HG03196 (cell line): ENCODE data around the gene TMEM232.
"Not testable (repeated sequence)": the region's sequence is repeated elsewhere in the genome, so short reads cannot be mapped to it uniquely, and the experiment has no call there.

Experiments used
- ATAC-seq: cut with Tn5 transposase; IDR thresholded peaks from one replicate; pipeline ENCODE4 v1.9.1; 2021; ENCODE audit not compliant: unreplicated experiment

TMEM232 gene

GRCh38 chr5:110726249-110727024, at the start of gene TMEM232:
Gene TMEM232 (minus strand): TSS chr5:110726671. CDS start chr5:110667352, 59,319 bp downstream.
- ATAC-seq: peak; percentile 100

DNA sequence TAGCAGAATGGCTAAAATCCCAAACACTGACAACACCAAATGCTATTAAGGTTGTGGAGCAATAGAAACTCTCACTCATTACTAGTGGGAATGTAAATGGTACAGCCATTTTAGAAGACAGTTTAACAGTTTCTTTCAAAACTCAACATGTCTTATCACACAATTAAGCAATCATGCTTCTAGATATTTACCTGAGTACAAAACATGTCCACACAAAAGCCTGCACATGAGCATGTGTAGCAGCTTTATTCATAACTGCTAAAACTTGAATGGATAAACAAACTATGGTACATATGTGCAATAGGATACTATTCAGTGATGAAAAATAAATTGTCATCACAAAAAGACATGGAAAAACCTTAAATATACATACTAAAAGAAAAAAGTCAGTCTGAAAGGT, 43.8 kb upstream of the TMEM232 start:
- ATAC-seq: no peak

GRCh38 chr5:110769000-110769681, 42.7 kb upstream of the TMEM232 start:
- ATAC-seq: no peak

GRCh38 chr5:110768138-110768860, 41.8 kb upstream of the TMEM232 start:
- ATAC-seq: no peak

- no peak for ATAC-seq
These were observed 33.7 kb upstream of the TMEM232 start for GRCh38 chr5:110760158-110760557.

- ATAC-seq: no peak
These were observed 30.8 kb upstream of the TMEM232 start for GRCh38 chr5:110757118-110757729.

DNA sequence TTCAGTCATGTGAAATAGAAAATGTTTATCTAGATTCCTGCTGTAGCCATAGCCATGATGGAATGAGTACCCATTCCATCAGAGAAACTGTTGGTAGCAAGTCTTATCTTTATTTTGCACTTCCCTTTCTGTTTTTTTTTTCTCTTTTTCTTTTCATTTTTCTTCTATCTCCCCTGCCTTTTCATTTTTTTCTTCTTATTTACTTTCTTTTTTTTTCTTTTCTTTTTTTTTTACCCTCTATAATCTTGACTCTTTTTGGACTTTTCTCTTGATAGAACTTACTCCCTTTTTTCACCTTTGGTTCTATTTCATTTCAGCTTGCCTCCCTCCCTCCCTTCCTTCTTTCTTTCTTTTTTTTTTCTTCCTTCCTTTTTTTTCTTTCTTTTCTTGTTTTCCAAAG, 27.7 kb upstream of the TMEM232 start:
- no peak for ATAC-seq

DNA sequence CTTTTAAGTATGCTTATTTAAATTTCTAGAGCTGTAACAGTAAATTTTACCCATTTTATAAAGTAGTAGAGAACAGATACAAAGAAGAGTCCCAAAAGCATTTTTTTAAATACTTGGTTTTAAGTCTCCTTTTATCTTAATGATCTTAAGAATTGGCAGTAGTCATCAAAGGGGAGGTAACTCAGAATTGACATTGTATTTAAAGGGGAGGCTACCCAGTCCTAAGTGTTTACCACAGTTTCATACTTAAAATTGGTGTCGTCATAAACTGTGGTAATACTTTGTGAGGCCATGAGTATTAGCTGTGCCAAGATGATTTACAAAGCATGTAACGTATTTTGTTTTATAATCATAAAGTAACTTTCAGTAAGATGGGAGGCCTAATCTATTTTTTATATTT, 27.1 kb upstream of the TMEM232 start:
- no peak for ATAC-seq

- no peak for ATAC-seq
These were observed 26.5 kb upstream of the TMEM232 start for GRCh38 chr5:110752953-110753352.

DNA sequence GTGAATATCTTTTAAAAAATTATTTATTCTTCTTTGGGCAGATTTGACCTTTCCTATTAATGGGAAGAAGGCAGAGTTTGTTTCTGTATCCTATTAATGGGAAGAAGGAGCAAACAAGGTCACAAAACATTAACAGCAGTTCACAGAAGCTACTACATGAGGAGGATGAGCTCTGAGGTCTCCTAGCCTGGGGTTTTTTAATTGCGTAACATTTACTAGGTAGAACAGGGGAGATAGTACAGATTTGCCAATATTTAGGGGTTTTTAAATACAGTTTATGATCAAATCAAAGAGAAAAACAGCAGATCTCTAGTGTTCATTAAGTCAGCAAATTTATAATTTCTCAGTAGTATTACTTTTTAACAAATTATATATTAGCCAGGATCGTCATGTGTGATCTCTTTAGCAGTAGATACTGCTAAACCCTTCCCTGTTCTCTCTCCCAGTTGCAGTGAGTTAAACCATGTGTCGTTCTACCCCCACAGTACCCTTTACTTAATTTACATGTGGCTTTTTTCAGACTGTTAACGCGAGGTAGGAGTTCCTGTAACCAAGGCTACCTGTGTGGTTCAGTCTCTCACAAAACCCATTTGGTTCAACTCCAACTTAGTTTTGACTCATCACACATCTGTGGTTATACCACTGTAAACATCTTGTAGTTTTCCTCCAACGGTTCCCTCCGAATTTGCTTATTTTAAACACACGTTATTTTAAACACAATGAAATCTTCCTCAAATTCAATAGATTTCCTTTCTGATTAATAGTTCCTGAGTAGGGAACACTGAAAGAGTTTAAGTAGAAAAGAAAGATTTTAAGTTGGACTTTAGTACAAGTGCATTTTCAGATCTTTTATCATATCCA, 25.7 kb upstream of the TMEM232 start:
- peak; percentile 99 for ATAC-seq

DNA sequence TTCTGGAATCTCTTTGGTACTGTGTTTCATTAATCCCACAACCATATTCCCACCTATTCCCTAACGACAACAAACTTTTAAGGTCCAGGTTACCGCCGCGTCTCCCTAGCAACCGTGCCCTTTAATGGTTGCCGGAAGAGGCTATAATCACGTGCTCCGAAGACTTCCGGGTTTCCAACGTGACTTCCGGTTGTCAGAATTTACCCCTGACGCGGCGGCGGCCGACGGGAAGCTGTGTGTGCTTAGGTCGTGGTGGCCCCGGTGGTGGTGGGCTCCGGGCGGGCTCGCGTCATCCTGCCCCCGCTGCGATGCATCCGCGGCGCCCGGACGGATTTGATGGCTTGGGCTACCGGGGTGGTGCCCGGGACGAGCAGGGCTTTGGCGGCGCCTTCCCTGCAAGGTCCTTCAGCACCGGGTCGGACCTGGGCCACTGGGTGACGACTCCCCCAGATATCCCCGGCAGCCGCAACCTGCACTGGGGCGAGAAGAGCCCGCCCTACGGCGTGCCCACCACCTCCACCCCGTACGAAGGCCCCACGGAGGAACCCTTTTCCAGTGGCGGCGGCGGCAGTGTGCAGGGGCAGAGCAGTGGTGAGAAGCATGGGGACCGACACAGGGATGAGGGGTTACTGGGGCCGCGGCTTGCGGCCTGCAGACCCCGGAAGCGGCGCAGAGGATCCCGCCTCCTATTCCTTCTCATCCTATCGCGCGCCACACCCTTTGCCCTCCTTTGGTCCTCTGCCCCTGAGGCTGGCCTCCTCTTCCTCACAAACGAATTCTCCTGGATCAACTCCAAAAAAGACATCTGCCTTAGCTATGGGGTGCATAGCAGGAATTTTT, 12.6 kb upstream of the TMEM232 start, which contains the start of gene SLC25A46:
Gene SLC25A46, plus strand, starts transcription at position 196 of the 840 bp plus-strand sequence. Its CDS starts 113 bp downstream, at position 309.
- ATAC-seq: peak; percentile 97

DNA sequence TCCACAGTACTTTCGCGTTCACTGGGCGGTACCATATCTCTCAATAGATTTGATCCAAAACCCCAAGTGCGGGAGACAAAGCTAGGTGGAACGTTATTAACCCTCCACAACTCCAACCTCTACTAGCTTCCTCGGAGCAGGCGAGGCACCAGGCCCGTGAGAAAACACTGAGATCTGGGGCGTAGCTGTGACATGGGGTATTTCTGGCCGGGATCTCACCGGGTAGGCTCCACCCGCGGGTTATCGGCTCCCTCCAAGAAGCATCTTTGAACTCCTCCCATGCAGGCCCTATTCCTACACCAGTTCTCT, 12.0 kb upstream of the TMEM232 start:
- peak; percentile 63 for ATAC-seq

GRCh38 chr5:110736753-110737152, 10.3 kb upstream of the TMEM232 start:
- ATAC-seq: no peak

- ATAC-seq: no peak
These were observed 9.1 kb upstream of the TMEM232 start for GRCh38 chr5:110735556-110735955.

DNA sequence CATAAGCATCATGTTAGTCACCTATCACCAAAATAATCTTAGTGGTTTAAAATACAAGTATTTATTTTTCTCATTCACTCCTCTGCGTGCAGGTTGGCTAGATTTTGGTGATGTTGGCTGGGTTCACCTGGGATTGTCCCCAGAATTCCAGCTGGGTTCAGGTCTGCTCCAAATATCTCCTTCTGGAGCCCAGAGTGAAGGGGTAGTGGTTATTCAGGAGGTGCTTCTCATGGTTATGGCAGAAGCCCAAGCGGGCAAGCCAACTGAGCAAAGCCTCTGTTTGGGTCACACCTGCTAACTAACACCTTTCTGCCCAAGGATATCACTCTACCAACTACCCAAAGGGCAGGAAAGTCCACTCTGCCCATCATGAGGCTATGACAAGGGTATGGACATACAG, 7.6 kb upstream of the TMEM232 start:
- no peak for ATAC-seq

DNA sequence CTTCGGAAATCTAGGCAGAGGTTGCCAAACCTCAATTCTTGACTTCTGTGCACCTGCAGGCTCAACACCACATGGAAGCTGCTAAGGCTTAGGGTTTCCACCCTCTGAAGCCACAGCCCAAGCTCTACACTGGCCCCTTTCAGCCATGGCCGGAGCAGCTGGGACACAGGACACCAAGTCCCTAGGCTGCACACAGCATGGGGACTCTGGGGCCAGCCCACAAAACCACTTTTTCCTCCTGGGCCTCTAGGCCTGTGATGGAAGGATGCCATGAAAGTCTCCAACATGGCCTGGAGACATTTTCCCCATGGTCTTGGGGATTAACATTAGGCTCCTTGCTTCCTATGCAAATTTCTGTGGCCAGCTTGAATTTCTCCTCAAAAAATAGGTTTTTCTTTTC, 5.0 kb upstream of the TMEM232 start:
- ATAC-seq: not testable (repeated sequence)

DNA sequence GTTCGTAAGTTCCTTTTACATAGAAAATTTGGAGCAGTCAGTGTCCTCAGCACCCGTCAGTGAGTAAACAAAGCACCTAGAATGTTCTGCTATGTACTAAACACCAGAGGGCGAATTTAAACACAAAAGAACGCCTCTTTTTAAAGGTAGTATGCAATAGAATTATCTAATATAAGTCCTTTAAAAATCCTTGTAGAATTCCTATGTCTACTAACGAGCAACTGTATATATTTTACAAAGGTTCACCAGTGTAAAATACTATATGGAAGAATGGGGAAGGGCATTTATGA, 499 bp upstream of the TMEM232 start:
- ATAC-seq: peak; percentile 81

- no peak for ATAC-seq
These were observed 8.2 kb downstream of the TMEM232 start for GRCh38 chr5:110718311-110718710.
